ENCODE data around the gene FOXO4.
A peak's percentile ranks its signal among the peaks of the same experiment; 100 is the strongest.

Gene FOXO4

GRCh38 chrX:71140440-71140839, 44.8 kb downstream of the FOXO4 start:
- DNase-seq (ENCODE audit: low spot score), result no peak

DNA sequence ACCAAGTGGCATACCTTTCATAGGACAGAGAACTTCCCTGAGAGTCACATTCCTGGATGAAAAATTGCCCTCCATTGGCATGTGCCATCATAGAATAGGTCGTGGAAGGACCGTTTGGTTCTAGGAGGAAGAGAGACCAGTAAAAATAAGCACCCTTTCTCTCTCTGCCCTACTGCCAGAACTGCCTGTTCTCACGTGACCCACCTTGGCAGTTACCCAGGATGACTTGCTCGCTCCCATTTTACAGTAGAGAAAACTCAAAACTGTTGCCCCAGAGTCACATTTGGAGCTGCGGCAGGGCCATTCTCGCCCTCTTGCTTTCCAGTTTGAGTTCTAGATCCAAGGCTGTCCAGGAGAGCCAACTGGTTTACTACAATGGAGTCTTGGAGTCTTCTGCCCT, 47.9 kb downstream of the FOXO4 start:
- peak; percentile 63 for DNase-seq (ENCODE audit: low spot score)

GRCh38 chrX:71144651-71145050, 49.0 kb downstream of the FOXO4 start, which contains the start of gene NLGN3:
Gene NLGN3 (plus strand): TSS chrX:71144841. CDS start chrX:71147750, 2,909 bp downstream.
- DNase-seq (ENCODE audit: low spot score), result no peak

DNA sequence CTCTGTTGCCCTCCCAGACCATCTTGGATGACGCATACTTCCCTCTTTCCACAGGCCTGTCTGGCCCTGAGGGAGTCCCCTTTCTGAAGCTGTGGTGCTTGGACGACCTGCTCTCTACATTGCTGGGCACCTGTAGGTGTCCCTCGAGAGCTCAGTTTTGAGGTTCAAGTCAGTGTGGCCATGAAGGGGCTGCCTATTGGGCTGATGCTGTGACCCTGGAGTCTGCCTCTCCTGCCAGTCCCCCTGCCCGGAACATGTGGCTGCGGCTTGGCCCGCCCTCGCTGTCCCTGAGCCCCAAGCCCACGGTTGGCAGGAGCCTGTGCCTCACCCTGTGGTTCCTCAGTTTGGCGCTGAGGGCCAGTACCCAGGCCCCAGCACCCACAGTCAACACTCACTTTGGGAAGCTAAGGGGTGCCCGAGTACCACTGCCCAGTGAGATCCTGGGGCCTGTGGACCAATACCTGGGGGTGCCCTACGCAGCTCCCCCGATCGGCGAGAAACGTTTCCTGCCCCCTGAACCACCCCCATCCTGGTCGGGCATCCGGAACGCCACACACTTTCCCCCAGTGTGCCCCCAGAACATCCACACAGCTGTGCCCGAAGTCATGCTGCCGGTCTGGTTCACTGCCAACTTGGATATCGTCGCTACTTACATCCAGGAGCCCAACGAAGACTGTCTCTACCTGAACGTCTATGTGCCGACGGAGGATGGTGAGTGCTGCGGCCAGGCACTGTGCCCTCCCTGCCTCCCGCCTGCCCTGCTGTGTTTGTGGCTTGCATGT, 52.0 kb downstream of the FOXO4 start:
- DNase-seq (ENCODE audit: low spot score), result peak; percentile 39

GRCh38 chrX:71148278-71148663, 52.6 kb downstream of the FOXO4 start:
- no peak for DNase-seq (ENCODE audit: low spot score)

- DNase-seq (ENCODE audit: low spot score), result no peak
These were observed 55.7 kb downstream of the FOXO4 start for GRCh38 chrX:71151366-71151765.

All from pons (tissue), 1 donor.